Measurements from ENCODE around the gene PROSER2.

The PROSER2 gene

GRCh38 chr10:11901454-11901832 is 78.3 kb downstream of the PROSER2 start:
- H3K36me3 Mint-ChIP-seq (ENCODE audit: insufficient read depth): no peaks in the 10 kb centered on the region
- H3K9me3 Mint-ChIP-seq: no peaks in the 10 kb centered on the region
- H3K27ac Mint-ChIP-seq (ENCODE audit: low read depth): no peak overlapping the region
- H3K4me3 Mint-ChIP-seq: no peak overlapping the region
- no peaks in the 10 kb centered on the region for H3K4me1 Mint-ChIP-seq
- H3K27me3 Mint-ChIP-seq: peaks cover 19% of the 10 kb centered on the region
- ATAC-seq (replicated peaks; ENCODE audit: extremely low read depth, poor library complexity, severe bottlenecking): no peak
- DNase-seq (ENCODE audit: low spot score in 2 of 2): no peak

DNA sequence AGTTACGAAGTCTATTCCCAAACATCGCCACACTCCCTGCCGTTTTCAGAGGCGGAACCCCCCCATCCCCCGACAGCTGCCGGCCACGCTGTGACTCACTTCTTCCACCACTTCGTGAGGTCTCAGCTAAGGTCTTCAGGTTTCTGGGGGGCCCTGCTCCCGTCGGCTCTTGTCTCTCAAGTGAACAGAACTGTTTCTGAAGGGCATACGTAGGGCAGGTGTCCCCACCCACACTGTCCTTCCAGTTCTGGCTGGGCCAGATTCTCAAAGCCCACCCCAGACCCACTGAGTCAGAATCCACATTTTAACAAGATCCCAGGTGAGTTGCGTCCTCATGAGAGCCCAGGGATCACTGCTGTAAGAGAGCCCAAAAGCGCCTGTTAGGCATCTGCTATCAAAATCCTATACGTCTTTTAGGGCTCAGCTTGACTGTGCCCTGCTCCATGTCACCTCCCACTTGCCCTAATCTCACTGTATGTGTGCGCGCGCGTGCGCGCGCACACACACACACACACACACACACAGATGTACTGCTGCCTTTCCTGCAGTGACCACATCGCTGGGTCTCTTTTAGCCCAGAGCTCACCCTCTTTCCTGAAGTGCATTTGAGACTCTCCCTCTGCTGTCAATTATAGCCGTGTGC is 78.8 kb downstream of the PROSER2 start:
- Mint-ChIP-seq H3K4me3 (no peak overlapping the region), H3K9me3 (no peaks in the 10 kb centered on the region), H3K4me1 (peaks cover 4% of the 10 kb centered on the region), H3K36me3 (ENCODE audit: insufficient read depth) (no peaks in the 10 kb centered on the region), H3K27me3 (peaks cover 19% of the 10 kb centered on the region), H3K27ac (ENCODE audit: low read depth) (no peak overlapping the region)
- DNase-seq (ENCODE audit: low spot score in 2 of 2): no peak
- no peak for ATAC-seq (replicated peaks; ENCODE audit: extremely low read depth, poor library complexity, severe bottlenecking)

DNA sequence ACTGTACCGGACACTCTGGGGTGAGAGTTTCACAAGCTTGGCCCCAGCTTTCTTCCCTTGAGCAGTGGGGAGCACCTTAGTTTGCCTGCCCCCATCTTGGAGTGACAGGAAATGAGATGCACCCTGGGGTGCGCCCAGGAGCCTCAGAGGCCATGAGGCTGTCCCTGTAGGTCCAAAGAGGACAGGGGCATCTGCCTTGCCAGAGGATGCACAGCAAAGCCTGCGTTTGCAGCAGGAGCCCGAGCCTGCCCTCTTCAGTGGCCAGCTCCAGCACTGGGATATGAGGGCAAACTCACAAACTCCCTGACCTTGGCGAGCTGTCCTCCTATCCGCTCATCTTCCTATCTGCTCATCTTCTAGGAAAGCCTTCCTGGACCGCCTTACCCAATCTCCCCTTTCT is 79.5 kb downstream of the PROSER2 start:
- Mint-ChIP-seq H3K9me3 (no peaks in the 10 kb centered on the region), H3K27me3 (peaks cover 19% of the 10 kb centered on the region), H3K36me3 (ENCODE audit: insufficient read depth) (no peaks in the 10 kb centered on the region), H3K4me1 (peaks cover 5% of the 10 kb centered on the region), H3K4me3 (no peak overlapping the region), H3K27ac (ENCODE audit: low read depth) (no peak overlapping the region)
- DNase-seq (ENCODE audit: low spot score in 2 of 2): no peak
- ATAC-seq (replicated peaks; ENCODE audit: extremely low read depth, poor library complexity, severe bottlenecking): no peak

- H3K4me1 Mint-ChIP-seq: peaks cover 5% of the 10 kb centered on the region
- no peak overlapping the region for H3K27ac Mint-ChIP-seq (ENCODE audit: low read depth)
- no peak overlapping the region for H3K4me3 Mint-ChIP-seq
- no peaks in the 10 kb centered on the region for H3K9me3 Mint-ChIP-seq
- H3K27me3 Mint-ChIP-seq: peaks cover 26% of the 10 kb centered on the region
- DNase-seq (ENCODE audit: low spot score in 2 of 2): no peak
- no peaks in the 10 kb centered on the region for H3K36me3 Mint-ChIP-seq (ENCODE audit: insufficient read depth)
- ATAC-seq (replicated peaks; ENCODE audit: extremely low read depth, poor library complexity, severe bottlenecking): no peak
These were observed 83.6 kb downstream of the PROSER2 start for GRCh38 chr10:11906714-11907113.

DNA sequence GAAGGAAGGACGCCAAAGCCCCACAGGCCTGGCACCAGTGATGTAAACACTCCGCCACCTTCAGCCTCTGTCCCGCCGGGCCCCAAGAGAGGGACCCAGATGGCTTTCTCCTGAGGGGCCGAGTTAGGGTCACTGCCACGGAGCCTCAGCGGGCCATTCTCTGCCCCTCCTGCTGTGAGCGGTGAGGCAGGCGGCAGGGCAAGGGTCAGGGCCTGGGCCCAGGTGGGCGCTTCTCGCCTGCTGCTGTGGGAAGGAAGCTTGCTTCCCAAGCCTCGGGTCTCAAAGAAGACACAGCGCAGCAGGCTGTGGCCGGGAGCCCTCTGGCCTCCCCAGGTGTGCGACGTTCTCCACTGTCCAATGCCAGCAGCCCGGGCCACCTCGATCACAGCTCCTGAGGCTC is 84.8 kb downstream of the PROSER2 start:
- Mint-ChIP-seq H3K36me3 (ENCODE audit: insufficient read depth) (no peaks in the 10 kb centered on the region), H3K4me1 (peaks cover 5% of the 10 kb centered on the region), H3K9me3 (no peaks in the 10 kb centered on the region), H3K27ac (ENCODE audit: low read depth) (no peak overlapping the region), H3K27me3 (peaks cover 14% of the 10 kb centered on the region), H3K4me3 (no peak overlapping the region)
- DNase-seq (ENCODE audit: low spot score in 2 of 2) (no peak), ATAC-seq (replicated peaks; ENCODE audit: extremely low read depth, poor library complexity, severe bottlenecking) (no peak)

- DNase-seq (ENCODE audit: low spot score in 2 of 2): no peak
- H3K9me3 Mint-ChIP-seq: no peaks in the 10 kb centered on the region
- no peak overlapping the region for H3K27ac Mint-ChIP-seq (ENCODE audit: low read depth)
- H3K27me3 Mint-ChIP-seq: peaks cover 11% of the 10 kb centered on the region
- H3K4me3 Mint-ChIP-seq: no peak overlapping the region
- no peak for ATAC-seq (replicated peaks; ENCODE audit: extremely low read depth, poor library complexity, severe bottlenecking)
- no peaks in the 10 kb centered on the region for H3K36me3 Mint-ChIP-seq (ENCODE audit: insufficient read depth)
- H3K4me1 Mint-ChIP-seq: peaks cover 5% of the 10 kb centered on the region
These were observed 85.4 kb downstream of the PROSER2 start for GRCh38 chr10:11908536-11908935.

- H3K27me3 Mint-ChIP-seq: peaks cover 11% of the 10 kb centered on the region
- peaks cover 5% of the 10 kb centered on the region for H3K4me1 Mint-ChIP-seq
- H3K27ac Mint-ChIP-seq (ENCODE audit: low read depth): no peak overlapping the region
- H3K36me3 Mint-ChIP-seq (ENCODE audit: insufficient read depth): no peaks in the 10 kb centered on the region
- DNase-seq (ENCODE audit: low spot score in 2 of 2): no peak
- no peaks in the 10 kb centered on the region for H3K9me3 Mint-ChIP-seq
- no peak for ATAC-seq (replicated peaks; ENCODE audit: extremely low read depth, poor library complexity, severe bottlenecking)
- no peak overlapping the region for H3K4me3 Mint-ChIP-seq
These were observed 85.8 kb downstream of the PROSER2 start for GRCh38 chr10:11908991-11909390.

GRCh38 chr10:11909618-11910017 is 86.5 kb downstream of the PROSER2 start:
- ATAC-seq (replicated peaks; ENCODE audit: extremely low read depth, poor library complexity, severe bottlenecking): no peak
- H3K9me3 Mint-ChIP-seq: no peaks in the 10 kb centered on the region

GRCh38 chr10:11910102-11910501 is 86.9 kb downstream of the PROSER2 start:
- peaks cover 5% of the 10 kb centered on the region for H3K4me1 Mint-ChIP-seq
- H3K27ac Mint-ChIP-seq (ENCODE audit: low read depth): no peak overlapping the region
- DNase-seq (ENCODE audit: low spot score in 2 of 2) (no peak), ATAC-seq (replicated peaks; ENCODE audit: extremely low read depth, poor library complexity, severe bottlenecking) (no peak)
- no peaks in the 10 kb centered on the region for H3K9me3 Mint-ChIP-seq
- H3K4me3 Mint-ChIP-seq: no peak overlapping the region
- H3K27me3 Mint-ChIP-seq: peaks cover 11% of the 10 kb centered on the region
- no peaks in the 10 kb centered on the region for H3K36me3 Mint-ChIP-seq (ENCODE audit: insufficient read depth)

More at GRCh38 chr10:11909618-11910017, 86.5 kb downstream of the PROSER2 start:
- no peak for DNase-seq (ENCODE audit: low spot score in 2 of 2)
- Mint-ChIP-seq H3K4me3 (no peak overlapping the region), H3K27ac (ENCODE audit: low read depth) (no peak overlapping the region), H3K4me1 (peaks cover 5% of the 10 kb centered on the region), H3K27me3 (peaks cover 11% of the 10 kb centered on the region), H3K36me3 (ENCODE audit: insufficient read depth) (no peaks in the 10 kb centered on the region)

- Mint-ChIP-seq H3K27ac (ENCODE audit: low read depth) (no peak overlapping the region), H3K27me3 (peaks cover 11% of the 10 kb centered on the region), H3K9me3 (no peaks in the 10 kb centered on the region), H3K4me3 (no peak overlapping the region), H3K4me1 (no peaks in the 10 kb centered on the region), H3K36me3 (ENCODE audit: insufficient read depth) (peaks cover 2% of the 10 kb centered on the region)
- ATAC-seq (replicated peaks; ENCODE audit: extremely low read depth, poor library complexity, severe bottlenecking): no peak
- no peak for DNase-seq (ENCODE audit: low spot score in 2 of 2)
These were observed 90.0 kb downstream of the PROSER2 start for GRCh38 chr10:11913079-11913641.

GRCh38 chr10:11918384-11918783 is 95.2 kb downstream of the PROSER2 start:
- DNase-seq (ENCODE audit: low spot score in 2 of 2): no peak
- Mint-ChIP-seq H3K4me3 (no peak overlapping the region), H3K9me3 (no peaks in the 10 kb centered on the region)

GRCh38 chr10:11919271-11919670 is 96.1 kb downstream of the PROSER2 start:
- Mint-ChIP-seq H3K4me3 (no peak overlapping the region), H3K4me1 (no peaks in the 10 kb centered on the region), H3K36me3 (ENCODE audit: insufficient read depth) (peaks cover 24% of the 10 kb centered on the region), H3K27me3 (no peaks in the 10 kb centered on the region), H3K27ac (ENCODE audit: low read depth) (no peak overlapping the region), H3K9me3 (no peaks in the 10 kb centered on the region)
- no peak for DNase-seq (ENCODE audit: low spot score in 2 of 2)
- no peak for ATAC-seq (replicated peaks; ENCODE audit: extremely low read depth, poor library complexity, severe bottlenecking)

More at GRCh38 chr10:11918384-11918783, 95.2 kb downstream of the PROSER2 start:
- Mint-ChIP-seq H3K4me1 (no peaks in the 10 kb centered on the region), H3K27me3 (no peaks in the 10 kb centered on the region), H3K36me3 (ENCODE audit: insufficient read depth) (peaks cover 21% of the 10 kb centered on the region), H3K27ac (ENCODE audit: low read depth) (no peak overlapping the region)
- ATAC-seq (replicated peaks; ENCODE audit: extremely low read depth, poor library complexity, severe bottlenecking): no peak

All from central memory CD8-positive, alpha-beta T cell (primary cell).